Right ventricle myocardium superior (tissue), 1 donor: Measurements from ENCODE around the gene BMPR1A. TPM values are rescaled to one million over a fixed set of nuclear protein-coding genes. Genes with fewer than 3 reads are reported as not detected.

ENCODE experiments used
- ATAC-seq: fragments of 200-7000 bp; cut with Tn5 transposase; one replicate; pipeline ENCODE4 v1.9.1; 2020; ENCODE audit warnings: mild to moderate bottlenecking; ENCODE audit not compliant: poor library complexity
- DNase-seq: peaks from one replicate; pipeline ENCODE4 v3.0.0-alpha.2; 2020
- intact Hi-C: fragments of 100-400 bp; cut with DNase I; formaldehyde crosslinking; loops from one replicate; pipeline ENCODE4 v1.11.2; 2022
- total RNA-seq: library from RNA; stranded (reverse); fragmentation: NEBNext Ultra II Directional; extraction: Animal tissue kit (Norgen Biotek cat#: 25700); gene quantifications from one replicate; pipeline ENCODE4 v1.2.1, GENCODE V29; 2021
- donor health status: DM: no; HTN: yes; CAD: no; lungs with severe emphysema.

Gene BMPR1A
- total RNA-seq, 1 donor from 2014 or later, result 50.2 TPM

DNA sequence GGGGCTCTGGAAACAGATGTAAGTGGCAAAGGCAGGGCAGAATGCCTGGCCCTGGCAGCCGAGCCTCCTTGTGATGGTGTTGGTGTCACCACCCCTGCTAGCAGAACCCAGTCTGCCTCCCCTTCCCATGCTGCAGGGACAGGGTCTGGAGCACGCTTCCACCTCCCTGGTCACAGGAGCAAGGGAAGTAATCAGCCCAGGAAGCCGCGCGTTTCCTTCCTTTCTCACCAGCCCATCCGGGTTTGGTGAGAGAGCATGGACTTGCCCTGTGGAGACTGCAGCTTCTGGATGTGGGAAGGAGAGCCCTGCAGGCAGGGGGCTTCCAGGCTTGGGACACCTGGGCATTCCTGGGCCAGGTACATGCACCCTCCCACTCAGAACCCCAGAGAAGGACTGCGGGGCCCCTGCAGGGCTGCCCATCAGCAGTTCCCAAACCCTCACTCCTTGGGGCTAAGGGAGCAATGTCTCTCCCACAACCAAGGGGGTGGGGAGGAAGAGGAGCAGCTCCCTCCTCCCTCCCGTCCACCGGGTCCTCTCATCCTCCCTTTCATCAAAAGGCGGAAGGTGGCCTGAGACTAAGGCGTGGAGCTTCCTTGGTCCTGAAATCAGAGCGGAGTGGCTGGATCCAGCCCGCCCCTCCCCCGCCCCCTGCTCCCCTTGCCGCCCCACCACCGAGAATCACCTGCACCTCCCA is 199.2 kb downstream of the BMPR1A start:
- intact Hi-C loops, result no loop called here
- peak; percentile 51 for DNase-seq
- no peak for ATAC-seq

- no peak for ATAC-seq
- peak; percentile 37 for DNase-seq
- intact Hi-C loops, result no loop called here
Measured at GRCh38 chr10:86956195-86956847, 199.9 kb downstream of the BMPR1A start.

DNA sequence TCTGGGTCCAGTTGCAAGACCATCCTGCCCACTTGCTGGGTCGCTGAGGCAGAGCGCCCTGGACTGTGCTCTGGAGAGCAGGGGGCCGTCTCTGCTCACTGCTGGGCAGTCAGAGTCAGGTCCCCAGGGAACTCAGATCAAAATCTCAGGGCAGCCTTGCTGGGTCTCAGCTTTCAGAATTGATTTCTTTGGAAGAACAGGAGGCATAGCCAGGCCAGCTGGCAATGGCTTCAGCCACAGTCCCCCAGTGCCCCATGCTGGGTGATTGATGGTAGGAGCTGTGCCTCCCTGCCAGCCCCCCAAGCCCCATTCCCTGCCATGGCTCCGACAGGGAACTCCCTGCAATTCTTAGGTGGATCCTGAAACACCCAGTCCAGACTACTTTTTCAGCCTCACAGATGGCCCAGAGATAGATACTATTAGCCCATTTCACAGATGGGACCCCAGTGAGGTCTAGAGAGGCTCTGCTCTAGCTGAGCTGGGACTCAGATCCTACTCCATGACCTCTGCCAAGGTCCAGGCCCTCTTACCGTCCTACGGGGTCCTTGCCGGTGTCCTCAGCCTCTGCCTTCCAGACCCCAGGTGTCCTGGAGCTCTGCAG is 200.5 kb downstream of the BMPR1A start:
- ATAC-seq (no peak), DNase-seq (peak; percentile 43)
- intact Hi-C loops, result no loop called here

DNA sequence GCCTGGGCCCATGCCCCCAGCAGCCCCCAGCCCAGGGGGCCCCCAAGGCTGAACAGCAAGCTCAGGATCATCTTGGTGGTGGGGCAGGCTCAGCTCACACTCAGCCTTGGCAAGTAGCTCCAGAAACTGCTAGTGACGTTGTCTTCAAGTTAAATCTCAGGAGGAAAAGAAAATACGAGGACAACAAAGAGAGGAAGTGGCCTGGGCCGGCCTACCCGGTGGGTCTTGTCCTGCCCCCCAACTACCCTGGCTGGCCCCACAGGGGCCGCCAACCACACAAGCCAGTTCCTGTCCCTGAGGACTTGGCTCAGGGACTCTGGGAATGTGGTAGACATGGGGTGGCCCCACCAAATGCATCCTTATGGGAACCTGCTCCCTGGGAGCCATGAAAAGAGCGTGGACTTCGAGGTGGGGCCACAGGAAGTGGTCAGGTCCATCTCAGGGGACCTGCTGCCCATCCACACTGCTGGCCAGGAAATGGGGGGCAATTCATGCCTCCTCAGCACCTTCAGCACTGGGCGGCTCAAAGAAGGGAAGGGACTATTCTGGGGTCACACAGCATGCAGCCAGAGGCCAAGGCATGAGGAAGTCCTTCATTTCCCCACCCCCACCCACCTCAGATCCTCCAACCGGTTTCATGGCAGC is 201.2 kb downstream of the BMPR1A start, which contains the start of gene MMRN2:
Gene MMRN2, minus strand, starts transcription at position 145 of the 645 bp plus-strand sequence. Its CDS starts 74 bp downstream, at position 71.
- ATAC-seq (no peak), DNase-seq (peak; percentile 60)
- intact Hi-C loops, result no loop called here

DNA sequence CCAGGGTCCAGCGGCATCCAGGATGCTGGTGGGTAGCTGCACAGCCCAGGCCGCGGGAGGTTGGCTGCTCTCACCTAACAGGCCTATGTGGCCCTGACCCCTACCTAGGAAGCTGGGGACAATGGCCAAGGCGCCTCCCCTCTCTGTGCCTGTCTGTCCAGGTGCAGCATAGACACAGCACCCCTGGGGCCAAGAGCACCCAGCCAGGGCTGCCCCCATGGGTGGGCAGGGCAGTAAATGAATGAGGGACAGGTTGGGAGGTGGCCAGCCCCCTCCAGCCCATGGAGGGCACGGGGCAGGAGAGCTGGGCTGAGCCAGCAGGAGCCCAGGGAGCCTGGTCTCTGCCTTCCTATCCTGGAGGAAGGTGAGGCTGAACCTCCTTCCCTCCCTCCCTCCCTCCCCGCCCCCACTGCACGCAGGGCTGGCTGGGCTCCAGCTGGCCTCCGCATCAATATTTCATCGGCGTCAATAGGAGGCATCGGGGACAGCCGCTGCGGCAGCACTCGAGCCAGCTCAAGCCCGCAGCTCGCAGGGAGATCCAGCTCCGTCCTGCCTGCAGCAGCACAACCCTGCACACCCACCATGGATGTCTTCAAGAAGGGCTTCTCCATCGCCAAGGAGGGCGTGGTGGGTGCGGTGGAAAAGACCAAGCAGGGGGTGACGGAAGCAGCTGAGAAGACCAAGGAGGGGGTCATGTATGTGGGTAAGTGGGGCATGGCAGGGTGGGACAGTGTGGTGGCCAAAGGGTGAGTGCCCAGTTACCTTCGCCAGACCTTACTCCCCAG is 201.9 kb downstream of the BMPR1A start, which contains the start of gene SNCG:
Gene SNCG, plus strand, starts transcription at position 484 of the 785 bp plus-strand sequence. Its CDS starts 99 bp downstream, at position 583.
- peak; percentile 8 for ATAC-seq
- DNase-seq, result peak; percentile 69

DNA sequence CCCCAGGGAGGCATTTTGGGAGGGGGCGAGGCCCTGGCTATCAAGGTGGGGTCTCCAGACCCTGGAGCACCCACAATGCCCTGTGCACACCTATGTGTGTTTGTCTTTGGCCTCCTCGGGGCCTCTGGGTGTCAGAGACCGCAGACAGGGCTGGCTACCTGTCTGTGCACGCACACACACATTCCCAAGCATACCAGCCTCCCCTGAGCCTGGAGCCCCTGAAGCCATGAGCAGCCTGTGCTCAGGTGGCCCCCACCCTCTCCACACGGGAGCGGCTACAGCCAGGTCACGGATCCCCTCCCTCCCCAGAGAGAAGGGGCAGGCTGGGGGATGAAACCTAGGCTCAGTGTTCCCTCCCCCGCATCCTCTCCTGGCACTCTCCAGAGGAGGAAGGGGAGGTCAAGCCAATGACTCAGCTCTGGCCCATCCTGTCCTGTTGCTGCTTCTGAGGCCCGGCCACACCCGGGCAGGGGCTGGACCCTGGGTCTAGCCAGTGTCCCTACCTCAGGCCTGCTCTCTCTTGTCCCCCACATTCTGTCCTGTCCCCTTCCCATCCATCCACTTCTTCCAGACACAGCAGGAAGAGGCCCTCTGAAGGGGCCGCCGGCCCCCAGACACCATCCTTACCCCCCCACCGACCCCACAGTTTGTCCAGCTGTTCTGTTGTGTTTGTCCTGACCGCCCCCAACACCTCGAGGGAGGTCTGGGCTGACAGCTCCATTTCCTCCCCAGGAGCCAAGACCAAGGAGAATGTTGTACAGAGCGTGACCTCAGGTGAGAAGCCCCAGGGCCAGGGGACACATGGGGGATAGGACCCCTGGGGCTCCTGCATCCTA is 202.7 kb downstream of the BMPR1A start:
- ATAC-seq (peak; percentile 45), DNase-seq (peak; percentile 68)
- intact Hi-C loops, result no loop called here

More for the DNA sequence above, 201.9 kb downstream of the BMPR1A start, which contains the start of gene SNCG:
- intact Hi-C loops, result no loop called here

DNA sequence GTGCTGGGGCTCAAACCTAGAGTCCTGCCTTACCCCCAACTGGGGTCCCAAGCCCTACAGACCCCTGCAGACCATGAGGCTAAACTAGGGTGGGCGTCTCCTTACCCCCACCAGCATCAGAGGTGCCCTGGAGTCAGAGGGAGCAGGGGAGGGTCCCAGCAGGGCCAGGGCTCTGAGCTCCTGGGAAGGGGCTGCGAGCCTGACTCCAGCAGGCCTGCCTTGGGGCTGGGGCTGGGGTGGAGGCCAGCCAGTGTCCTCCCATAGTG is 203.3 kb downstream of the BMPR1A start:
- DNase-seq (no peak), ATAC-seq (no peak)
- intact Hi-C loops, result no loop called here

GRCh38 chr10:86960003-86960862 is 203.8 kb downstream of the BMPR1A start:
- ATAC-seq (peak; percentile 50), DNase-seq (peak; percentile 67)
- intact Hi-C loops, result no loop called here

- DNase-seq, result peak; percentile 24
- intact Hi-C loops, result no loop called here
- no peak for ATAC-seq
Measured at GRCh38 chr10:86960863-86961434, 204.5 kb downstream of the BMPR1A start.

DNA sequence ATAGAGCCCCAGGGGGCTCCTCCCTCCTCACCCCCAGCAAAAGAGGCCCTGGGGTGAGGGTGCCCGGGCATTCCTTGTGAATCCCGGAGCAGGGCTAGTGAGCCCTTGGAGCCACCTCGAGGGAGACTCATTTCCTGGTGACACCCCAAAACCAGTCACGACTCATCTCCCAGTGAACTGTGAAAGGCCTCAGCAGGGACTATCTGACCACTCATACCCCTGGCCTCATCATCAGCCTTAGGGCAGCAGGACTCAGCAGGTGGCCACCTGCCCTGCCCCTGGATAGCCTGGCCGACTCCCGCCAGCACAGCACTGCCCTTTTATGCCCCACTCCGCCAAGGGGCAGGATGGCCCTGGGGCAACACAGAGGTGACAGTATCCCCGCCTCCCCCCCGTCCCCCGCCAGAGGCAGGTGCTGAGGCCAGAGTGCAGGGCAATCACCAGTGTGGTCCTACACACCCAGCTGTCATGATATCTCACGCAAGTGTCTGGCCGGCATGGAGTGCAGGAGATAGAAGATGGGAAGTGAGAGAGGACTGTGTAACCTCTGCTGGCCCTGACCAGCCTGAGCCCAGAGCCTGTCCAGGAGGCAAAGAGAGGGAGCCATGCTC is 205.2 kb downstream of the BMPR1A start:
- peak; percentile 39 for DNase-seq
- ATAC-seq, result no peak

DNA sequence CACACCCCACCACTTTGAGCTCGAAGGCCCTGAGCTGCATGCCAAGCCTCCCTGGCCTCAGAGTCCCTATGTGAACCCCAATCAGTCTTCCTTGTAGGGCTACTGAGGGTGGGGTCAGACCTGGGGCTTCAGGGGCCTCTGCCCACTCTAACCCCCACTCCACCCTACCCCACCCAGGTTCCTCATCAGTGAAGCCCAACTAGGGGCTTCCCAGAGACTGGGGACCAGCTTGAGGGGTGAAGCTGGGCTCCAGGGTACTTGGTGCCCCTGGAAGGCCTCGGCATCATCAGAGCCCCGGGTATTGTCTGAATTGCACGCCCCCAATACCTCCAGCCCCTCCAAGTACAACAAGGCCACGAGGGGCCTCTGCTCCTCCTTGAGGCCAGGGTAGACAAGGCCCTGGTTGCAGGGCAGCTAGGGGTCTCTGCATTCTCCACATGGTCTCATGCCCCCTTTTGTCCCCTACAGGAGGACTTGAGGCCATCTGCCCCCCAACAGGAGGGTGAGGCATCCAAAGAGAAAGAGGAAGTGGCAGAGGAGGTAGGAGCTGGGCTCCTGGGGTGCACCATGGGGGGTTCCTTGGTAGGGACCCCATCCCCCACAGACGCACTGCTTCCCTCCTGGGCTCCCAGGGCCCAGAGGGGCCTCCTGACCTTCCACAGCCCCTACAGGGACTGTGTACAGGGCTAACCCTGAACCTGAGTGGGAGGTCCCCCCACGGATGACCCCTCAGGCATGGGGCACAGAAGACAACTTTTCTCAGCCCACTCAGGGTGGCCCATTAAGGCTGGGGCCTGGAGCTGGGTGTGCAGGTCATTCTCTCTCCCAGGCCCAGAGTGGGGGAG is 205.9 kb downstream of the BMPR1A start:
- ATAC-seq (no peak), DNase-seq (no peak)

More for the DNA sequence above, 205.2 kb downstream of the BMPR1A start:
- intact Hi-C loops, result no loop called here

GRCh38 chr10:86962981-86963310 is 206.5 kb downstream of the BMPR1A start:
- ATAC-seq (no peak), DNase-seq (peak; percentile 35)
- intact Hi-C loops, result no loop called here

More for the DNA sequence above, 205.9 kb downstream of the BMPR1A start:
- intact Hi-C loops, result no loop called here

- DNase-seq (no peak), ATAC-seq (no peak)
- intact Hi-C loops, result no loop called here
Measured at GRCh38 chr10:86963341-86963919, 207.0 kb downstream of the BMPR1A start.

DNA sequence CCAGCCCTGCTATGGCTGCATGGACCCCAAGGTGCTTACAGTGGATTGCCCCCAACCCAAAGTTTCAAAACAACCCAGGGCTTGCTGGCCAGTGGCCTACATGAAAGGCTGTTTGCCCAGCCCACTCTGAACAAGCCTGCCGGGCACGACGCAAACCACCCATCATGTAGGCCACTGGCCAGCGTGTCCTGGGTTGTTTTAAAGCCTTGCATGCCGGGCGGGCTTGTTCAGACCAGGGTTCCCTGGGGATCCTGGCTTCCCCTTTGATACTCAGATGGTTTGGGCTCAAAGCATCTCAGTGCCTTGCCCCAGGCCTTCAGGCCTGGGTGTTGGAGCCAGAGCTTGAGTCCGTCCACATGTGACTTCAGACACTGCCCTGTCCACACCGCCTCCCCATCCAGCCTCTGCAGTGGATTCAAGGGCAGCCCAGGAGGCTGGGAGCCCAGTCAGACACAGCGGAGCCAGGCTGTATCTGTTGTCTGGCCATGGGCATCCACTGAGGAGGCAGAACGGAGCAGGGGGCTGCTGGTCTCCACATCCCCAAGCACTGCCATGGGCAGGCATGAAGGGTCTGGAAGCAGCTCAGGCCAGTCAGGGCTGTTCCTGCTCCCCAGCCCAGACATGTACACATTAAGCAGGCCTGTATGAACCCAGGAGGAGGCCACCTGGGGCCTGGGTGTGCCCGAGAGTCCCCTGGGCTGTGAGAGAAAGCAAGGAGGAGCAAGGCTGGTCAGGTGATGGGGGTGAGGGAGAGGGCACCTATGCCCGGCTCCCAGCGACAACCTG is 207.8 kb downstream of the BMPR1A start:
- intact Hi-C loops, result no loop called here
- DNase-seq, result peak; percentile 39
- ATAC-seq, result no peak
